Occipital lobe (tissue), 3 donors: ENCODE results near the gene ZNF682. TPM values are rescaled to one million over a fixed set of nuclear protein-coding genes. Genes with fewer than 3 reads are reported as not detected.
"Not testable (repeated sequence)": the region's sequence is repeated elsewhere in the genome, so short reads cannot be mapped to it uniquely, and the experiment has no call there.

Experiments
- DNase-seq: peaks from one replicate; lab custom pipeline; 2025; lab: John Stamatoyannopoulos, UW
- small RNA-seq: library from RNA; depleted of rRNA; stranded (forward); fragments of <200 nt; gene quantifications from one replicate; pipeline ENCODE3, GENCODE V24; 2014
- total RNA-seq: library from RNA; depleted of rRNA; stranded (reverse); fragments of >200 nt; gene quantifications from one replicate; pipeline ENCODE4 v1.2.3, GENCODE V29; 2014

Gene ZNF682
- total RNA-seq, 1 donor from 2014 or later = 18.2 TPM

- DNase-seq = no peak
These were observed 41.5 kb downstream of the ZNF682 start for GRCh38 chr19:19997656-19998268.

- DNase-seq = no peak
These were observed 72.4 kb downstream of the ZNF682 start for GRCh38 chr19:19966862-19967261.

- DNase-seq = not testable (repeated sequence)
These were observed 73.2 kb downstream of the ZNF682 start for GRCh38 chr19:19966126-19966525.

GRCh38 chr19:19964416-19964815, 74.9 kb downstream of the ZNF682 start:
- no peak for DNase-seq

GRCh38 chr19:19959151-19959799, 80.0 kb downstream of the ZNF682 start:
- DNase-seq = peak; percentile 1

- not testable (repeated sequence) for DNase-seq
These were observed 81.5 kb downstream of the ZNF682 start for GRCh38 chr19:19957766-19958165.

- no peak for DNase-seq
These were observed 82.8 kb downstream of the ZNF682 start for GRCh38 chr19:19956434-19957075.

GRCh38 chr19:19955208-19955607, 84.1 kb downstream of the ZNF682 start:
- DNase-seq = no peak

Small RNA genes within 50 kb of the gene (small RNA-seq; reads per million reads assigned to genes)
- gene AC006539.3 = not detected

Other genes starting within 250 kb of the ZNF682 start
- gene ZNF506, start 217.8 kb downstream of the ZNF682 start, total RNA-seq = 69.3 TPM
- 44.3 TPM for gene ZNF253, start 173.6 kb downstream of the ZNF682 start, total RNA-seq
- 27.0 TPM for gene ZNF93, start 138.6 kb downstream of the ZNF682 start, total RNA-seq
- 3.0 TPM for gene ZNF90, start 38.5 kb upstream of the ZNF682 start, total RNA-seq
- 24.3 TPM for gene ZNF486, start 127.7 kb upstream of the ZNF682 start, total RNA-seq